ENCODE data around the gene LARP6. TPM values are rescaled to one million over a fixed set of nuclear protein-coding genes. Genes with fewer than 3 reads are reported as not detected.

LARP6 gene
- total RNA-seq, 1 experiment from 2014 or later = 15.2 TPM

DNA sequence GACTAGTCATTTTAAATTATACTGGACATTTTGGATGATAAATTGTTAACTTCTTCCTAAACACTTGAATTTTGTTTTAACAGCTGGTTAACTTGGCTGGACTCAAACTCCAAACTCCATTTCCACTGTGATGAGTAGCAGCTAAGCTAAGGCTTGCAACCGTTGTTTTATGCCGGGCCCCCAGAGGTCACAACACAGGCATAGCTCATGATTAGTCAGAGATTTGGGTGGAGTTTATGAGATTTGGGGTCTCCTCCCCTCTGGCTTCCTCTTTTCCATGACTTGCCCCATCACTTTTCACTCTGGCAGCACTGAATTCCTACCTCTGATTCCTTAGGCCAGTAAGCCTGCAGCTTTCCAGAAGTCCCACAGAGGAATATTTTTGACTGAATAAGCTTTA is 25.4 kb upstream of the LARP6 start:
- Mint-ChIP-seq H3K27ac (no peak overlapping the region), H3K4me3 (no peak overlapping the region), H3K9me3 (no peaks in the 10 kb centered on the region), H3K36me3 (no peaks in the 10 kb centered on the region), H3K4me1 (no peaks in the 10 kb centered on the region), H3K27me3 (ENCODE audit: low read depth) (no peaks in the 10 kb centered on the region)
- TF ChIP-seq ZNF416 (CRISPR knock-in tag; IDR thresholded peaks at IDR 0.05) (no peak), FOXP1 (CRISPR knock-in tag; IDR thresholded peaks at IDR 0.05; ENCODE audit: borderline replicate concordance) (no peak), CREB1 (CRISPR knock-in tag; IDR thresholded peaks at IDR 0.05) (no peak), ZNF671 (CRISPR knock-in tag; IDR thresholded peaks at IDR 0.05) (no peak), ZNF121 (CRISPR knock-in tag; IDR thresholded peaks at IDR 0.05) (no peak), TEAD1 (CRISPR knock-in tag; IDR thresholded peaks at IDR 0.05) (no peak)
- TF ChIP-seq, protein P1, sequence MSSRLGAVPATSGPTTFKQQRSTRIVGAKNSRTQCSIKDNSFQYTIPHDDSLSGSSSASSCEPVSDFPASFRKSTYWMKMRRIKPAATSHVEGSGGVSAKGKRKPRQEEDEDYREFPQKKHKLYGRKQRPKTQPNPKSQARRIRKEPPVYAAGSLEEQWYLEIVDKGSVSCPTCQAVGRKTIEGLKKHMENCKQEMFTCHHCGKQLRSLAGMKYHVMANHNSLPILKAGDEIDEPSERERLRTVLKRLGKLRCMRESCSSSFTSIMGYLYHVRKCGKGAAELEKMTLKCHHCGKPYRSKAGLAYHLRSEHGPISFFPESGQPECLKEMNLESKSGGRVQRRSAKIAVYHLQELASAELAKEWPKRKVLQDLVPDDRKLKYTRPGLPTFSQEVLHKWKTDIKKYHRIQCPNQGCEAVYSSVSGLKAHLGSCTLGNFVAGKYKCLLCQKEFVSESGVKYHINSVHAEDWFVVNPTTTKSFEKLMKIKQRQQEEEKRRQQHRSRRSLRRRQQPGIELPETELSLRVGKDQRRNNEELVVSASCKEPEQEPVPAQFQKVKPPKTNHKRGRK (CRISPR knock-in tag; IDR thresholded peaks at IDR 0.05; ENCODE audit: borderline replicate concordance) = no peak
- TF ChIP-seq, protein P2, sequence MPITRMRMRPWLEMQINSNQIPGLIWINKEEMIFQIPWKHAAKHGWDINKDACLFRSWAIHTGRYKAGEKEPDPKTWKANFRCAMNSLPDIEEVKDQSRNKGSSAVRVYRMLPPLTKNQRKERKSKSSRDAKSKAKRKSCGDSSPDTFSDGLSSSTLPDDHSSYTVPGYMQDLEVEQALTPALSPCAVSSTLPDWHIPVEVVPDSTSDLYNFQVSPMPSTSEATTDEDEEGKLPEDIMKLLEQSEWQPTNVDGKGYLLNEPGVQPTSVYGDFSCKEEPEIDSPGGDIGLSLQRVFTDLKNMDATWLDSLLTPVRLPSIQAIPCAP (CRISPR knock-in tag; IDR thresholded peaks at IDR 0.05) = no peak
- TF ChIP-seq, protein P3, sequence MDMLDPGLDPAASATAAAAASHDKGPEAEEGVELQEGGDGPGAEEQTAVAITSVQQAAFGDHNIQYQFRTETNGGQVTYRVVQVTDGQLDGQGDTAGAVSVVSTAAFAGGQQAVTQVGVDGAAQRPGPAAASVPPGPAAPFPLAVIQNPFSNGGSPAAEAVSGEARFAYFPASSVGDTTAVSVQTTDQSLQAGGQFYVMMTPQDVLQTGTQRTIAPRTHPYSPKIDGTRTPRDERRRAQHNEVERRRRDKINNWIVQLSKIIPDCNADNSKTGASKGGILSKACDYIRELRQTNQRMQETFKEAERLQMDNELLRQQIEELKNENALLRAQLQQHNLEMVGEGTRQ (CRISPR knock-in tag; IDR thresholded peaks at IDR 0.05) = no peak
- TF ChIP-seq, protein P4, sequence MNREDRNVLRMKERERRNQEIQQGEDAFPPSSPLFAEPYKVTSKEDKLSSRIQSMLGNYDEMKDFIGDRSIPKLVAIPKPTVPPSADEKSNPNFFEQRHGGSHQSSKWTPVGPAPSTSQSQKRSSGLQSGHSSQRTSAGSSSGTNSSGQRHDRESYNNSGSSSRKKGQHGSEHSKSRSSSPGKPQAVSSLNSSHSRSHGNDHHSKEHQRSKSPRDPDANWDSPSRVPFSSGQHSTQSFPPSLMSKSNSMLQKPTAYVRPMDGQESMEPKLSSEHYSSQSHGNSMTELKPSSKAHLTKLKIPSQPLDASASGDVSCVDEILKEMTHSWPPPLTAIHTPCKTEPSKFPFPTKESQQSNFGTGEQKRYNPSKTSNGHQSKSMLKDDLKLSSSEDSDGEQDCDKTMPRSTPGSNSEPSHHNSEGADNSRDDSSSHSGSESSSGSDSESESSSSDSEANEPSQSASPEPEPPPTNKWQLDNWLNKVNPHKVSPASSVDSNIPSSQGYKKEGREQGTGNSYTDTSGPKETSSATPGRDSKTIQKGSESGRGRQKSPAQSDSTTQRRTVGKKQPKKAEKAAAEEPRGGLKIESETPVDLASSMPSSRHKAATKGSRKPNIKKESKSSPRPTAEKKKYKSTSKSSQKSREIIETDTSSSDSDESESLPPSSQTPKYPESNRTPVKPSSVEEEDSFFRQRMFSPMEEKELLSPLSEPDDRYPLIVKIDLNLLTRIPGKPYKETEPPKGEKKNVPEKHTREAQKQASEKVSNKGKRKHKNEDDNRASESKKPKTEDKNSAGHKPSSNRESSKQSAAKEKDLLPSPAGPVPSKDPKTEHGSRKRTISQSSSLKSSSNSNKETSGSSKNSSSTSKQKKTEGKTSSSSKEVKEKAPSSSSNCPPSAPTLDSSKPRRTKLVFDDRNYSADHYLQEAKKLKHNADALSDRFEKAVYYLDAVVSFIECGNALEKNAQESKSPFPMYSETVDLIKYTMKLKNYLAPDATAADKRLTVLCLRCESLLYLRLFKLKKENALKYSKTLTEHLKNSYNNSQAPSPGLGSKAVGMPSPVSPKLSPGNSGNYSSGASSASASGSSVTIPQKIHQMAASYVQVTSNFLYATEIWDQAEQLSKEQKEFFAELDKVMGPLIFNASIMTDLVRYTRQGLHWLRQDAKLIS (CRISPR knock-in tag; IDR thresholded peaks at IDR 0.05; ENCODE audit: borderline replicate concordance) = no peak
- TF ChIP-seq, protein P5, sequence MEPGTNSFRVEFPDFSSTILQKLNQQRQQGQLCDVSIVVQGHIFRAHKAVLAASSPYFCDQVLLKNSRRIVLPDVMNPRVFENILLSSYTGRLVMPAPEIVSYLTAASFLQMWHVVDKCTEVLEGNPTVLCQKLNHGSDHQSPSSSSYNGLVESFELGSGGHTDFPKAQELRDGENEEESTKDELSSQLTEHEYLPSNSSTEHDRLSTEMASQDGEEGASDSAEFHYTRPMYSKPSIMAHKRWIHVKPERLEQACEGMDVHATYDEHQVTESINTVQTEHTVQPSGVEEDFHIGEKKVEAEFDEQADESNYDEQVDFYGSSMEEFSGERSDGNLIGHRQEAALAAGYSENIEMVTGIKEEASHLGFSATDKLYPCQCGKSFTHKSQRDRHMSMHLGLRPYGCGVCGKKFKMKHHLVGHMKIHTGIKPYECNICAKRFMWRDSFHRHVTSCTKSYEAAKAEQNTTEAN (CRISPR knock-in tag; IDR thresholded peaks at IDR 0.05) = no peak
- ChIA-PET POLR2A (no interaction called here), CTCF (interaction anchor here (0.6 to 1.0 kb wide), 3 partner anchors 55 to 92 kb away, joined by 3 to 5 read pairs (median 4); no protein-coding TSS in a partner anchor)
- ATAC-seq = no peak
- no peak for DNase-seq (ENCODE audit: low spot score)

DNA sequence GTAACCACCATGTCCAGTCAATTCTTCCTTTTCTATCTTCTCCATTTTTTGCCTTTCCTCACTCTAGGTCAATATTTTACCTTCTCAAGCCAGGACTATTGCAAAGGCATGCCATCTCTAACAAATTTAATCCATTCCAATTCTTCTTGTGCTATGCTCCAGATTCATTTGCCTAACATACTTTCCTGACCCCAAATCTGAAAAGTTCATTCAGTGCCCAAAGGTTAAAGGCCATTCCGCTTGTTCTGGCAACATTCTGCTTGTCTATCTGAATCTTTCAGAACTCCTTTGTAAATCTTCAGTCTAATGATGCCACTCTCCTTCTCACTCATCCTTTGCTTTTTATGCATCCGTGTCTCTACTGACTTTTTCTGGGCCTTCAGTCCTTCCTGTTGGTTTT is 22.7 kb upstream of the LARP6 start:
- no peak for ATAC-seq
- ChIA-PET CTCF (no interaction called here), POLR2A (no interaction called here)
- Mint-ChIP-seq H3K4me1 (no peaks in the 10 kb centered on the region), H3K27me3 (ENCODE audit: low read depth) (no peaks in the 10 kb centered on the region), H3K27ac (no peak overlapping the region), H3K9me3 (peaks cover 14% of the 10 kb centered on the region; the same call in 1 of the 2 replicates), H3K36me3 (peaks cover 3% of the 10 kb centered on the region), H3K4me3 (no peak overlapping the region)
- DNase-seq (ENCODE audit: low spot score) = no peak
- TF ChIP-seq, protein P6, sequence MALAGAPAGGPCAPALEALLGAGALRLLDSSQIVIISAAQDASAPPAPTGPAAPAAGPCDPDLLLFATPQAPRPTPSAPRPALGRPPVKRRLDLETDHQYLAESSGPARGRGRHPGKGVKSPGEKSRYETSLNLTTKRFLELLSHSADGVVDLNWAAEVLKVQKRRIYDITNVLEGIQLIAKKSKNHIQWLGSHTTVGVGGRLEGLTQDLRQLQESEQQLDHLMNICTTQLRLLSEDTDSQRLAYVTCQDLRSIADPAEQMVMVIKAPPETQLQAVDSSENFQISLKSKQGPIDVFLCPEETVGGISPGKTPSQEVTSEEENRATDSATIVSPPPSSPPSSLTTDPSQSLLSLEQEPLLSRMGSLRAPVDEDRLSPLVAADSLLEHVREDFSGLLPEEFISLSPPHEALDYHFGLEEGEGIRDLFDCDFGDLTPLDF (CRISPR knock-in tag; IDR thresholded peaks at IDR 0.05) = no peak
- TF ChIP-seq, protein P7, sequence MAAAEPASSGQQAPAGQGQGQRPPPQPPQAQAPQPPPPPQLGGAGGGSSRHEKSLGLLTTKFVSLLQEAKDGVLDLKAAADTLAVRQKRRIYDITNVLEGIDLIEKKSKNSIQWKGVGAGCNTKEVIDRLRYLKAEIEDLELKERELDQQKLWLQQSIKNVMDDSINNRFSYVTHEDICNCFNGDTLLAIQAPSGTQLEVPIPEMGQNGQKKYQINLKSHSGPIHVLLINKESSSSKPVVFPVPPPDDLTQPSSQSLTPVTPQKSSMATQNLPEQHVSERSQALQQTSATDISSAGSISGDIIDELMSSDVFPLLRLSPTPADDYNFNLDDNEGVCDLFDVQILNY (CRISPR knock-in tag; IDR thresholded peaks at IDR 0.05) = no peak
- no peak for TF ChIP-seq ZNF219 (CRISPR knock-in tag; IDR thresholded peaks at IDR 0.05; ENCODE audit: borderline replicate concordance)
- TF ChIP-seq, protein P8, sequence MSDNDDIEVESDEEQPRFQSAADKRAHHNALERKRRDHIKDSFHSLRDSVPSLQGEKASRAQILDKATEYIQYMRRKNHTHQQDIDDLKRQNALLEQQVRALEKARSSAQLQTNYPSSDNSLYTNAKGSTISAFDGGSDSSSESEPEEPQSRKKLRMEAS (CRISPR knock-in tag; IDR thresholded peaks at IDR 0.05) = no peak

Measured in WTC11 (cell line).